Left ventricle myocardium superior (tissue), 1 donor: ENCODE results near the gene SLC2A8. TPM values are rescaled to one million over a fixed set of nuclear protein-coding genes. Genes with fewer than 3 reads are reported as not detected.

ENCODE experiments used
- ATAC-seq: fragments of 200-7000 bp; cut with Tn5 transposase; one replicate; pipeline ENCODE4 v1.9.1; 2020; ENCODE audit warnings: mild to moderate bottlenecking, moderate library complexity
- DNase-seq: peaks from one replicate; pipeline ENCODE4 v3.0.0-alpha.2; 2020
- intact Hi-C: fragments of 100-400 bp; cut with micrococcal nuclease; formaldehyde crosslinking; loops from one replicate; pipeline ENCODE4 v1.11.0; 2022
- total RNA-seq: library from RNA; stranded (reverse); fragmentation: NEBNext Ultra II Directional; extraction: Animal tissue kit (Norgen Biotek cat#: 25700); gene quantifications from one replicate; pipeline ENCODE4 v1.2.1, GENCODE V29; 2021
- donor health status: DM: no; HTN: yes; CAD: no; lungs with severe emphysema.

Gene SLC2A8
- total RNA-seq, 1 donor from 2014 or later = 18.6 TPM

GRCh38 chr9:127370672-127371648 is 26.0 kb upstream of the SLC2A8 start:
- intact Hi-C loops = no loop called here
- ATAC-seq = peak; percentile 30
- DNase-seq = no peak

- no peak for DNase-seq
- ATAC-seq = no peak
- intact Hi-C loops = no loop called here
Measured at GRCh38 chr9:127380479-127380878, 16.5 kb upstream of the SLC2A8 start.

DNA sequence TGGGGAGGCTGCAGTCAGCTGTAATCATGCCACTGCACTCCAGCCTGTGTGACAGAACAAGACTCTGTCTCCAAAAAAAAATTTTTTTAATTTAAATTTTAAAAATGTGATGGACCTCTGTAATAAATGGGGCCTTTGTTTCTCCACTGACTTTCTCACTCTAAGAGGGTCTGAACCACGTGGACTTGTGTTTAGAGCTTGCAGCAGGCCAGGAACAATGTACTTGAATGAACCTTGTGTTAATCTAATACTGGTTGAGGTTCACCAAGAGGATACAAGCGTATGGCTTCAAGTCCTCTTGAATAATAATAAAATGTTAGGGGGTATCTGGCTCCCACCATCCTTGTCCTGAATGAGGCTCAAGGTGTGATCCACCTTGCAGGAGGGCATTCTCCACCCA is 14.4 kb upstream of the SLC2A8 start:
- intact Hi-C loops = no loop called here
- no peak for DNase-seq
- no peak for ATAC-seq

- DNase-seq = no peak
- ATAC-seq = no peak
- intact Hi-C loops = no loop called here
Measured at GRCh38 chr9:127384016-127384730, 12.8 kb upstream of the SLC2A8 start.

DNA sequence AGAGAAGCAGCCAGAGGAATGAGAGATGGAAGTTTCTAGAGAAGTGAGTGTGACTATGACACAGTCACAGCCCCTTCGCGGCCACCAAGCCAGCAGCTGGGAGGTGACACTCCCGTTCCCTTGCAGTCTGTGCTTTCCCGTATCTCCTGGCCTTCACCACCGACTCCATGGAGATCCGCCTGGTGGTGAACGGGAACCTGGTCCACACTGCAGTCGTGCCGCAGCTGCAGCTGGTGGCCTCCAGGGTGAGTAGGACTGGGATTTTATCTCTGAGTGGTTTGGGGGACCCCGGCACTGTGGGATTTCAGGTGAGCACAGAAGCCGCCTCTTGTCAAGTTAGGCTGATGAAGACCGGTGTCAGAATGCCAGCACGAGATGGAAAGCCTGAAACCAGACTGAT is 12.1 kb upstream of the SLC2A8 start:
- intact Hi-C loops = no loop called here
- DNase-seq (no peak), ATAC-seq (no peak)

GRCh38 chr9:127386249-127386648 is 10.7 kb upstream of the SLC2A8 start:
- intact Hi-C loops = no loop called here
- ATAC-seq (no peak), DNase-seq (no peak)

GRCh38 chr9:127386981-127387380 is 10.0 kb upstream of the SLC2A8 start:
- intact Hi-C loops = no loop called here
- ATAC-seq = no peak
- no peak for DNase-seq

GRCh38 chr9:127388037-127388855 is 8.7 kb upstream of the SLC2A8 start:
- intact Hi-C loops = no loop called here
- DNase-seq = peak; percentile 49

GRCh38 chr9:127388856-127389238 is 8.1 kb upstream of the SLC2A8 start:
- DNase-seq (no peak), ATAC-seq (no peak)
- intact Hi-C loops = no loop called here

More at GRCh38 chr9:127388037-127388855, 8.7 kb upstream of the SLC2A8 start:
- ATAC-seq = peak; percentile 96

DNA sequence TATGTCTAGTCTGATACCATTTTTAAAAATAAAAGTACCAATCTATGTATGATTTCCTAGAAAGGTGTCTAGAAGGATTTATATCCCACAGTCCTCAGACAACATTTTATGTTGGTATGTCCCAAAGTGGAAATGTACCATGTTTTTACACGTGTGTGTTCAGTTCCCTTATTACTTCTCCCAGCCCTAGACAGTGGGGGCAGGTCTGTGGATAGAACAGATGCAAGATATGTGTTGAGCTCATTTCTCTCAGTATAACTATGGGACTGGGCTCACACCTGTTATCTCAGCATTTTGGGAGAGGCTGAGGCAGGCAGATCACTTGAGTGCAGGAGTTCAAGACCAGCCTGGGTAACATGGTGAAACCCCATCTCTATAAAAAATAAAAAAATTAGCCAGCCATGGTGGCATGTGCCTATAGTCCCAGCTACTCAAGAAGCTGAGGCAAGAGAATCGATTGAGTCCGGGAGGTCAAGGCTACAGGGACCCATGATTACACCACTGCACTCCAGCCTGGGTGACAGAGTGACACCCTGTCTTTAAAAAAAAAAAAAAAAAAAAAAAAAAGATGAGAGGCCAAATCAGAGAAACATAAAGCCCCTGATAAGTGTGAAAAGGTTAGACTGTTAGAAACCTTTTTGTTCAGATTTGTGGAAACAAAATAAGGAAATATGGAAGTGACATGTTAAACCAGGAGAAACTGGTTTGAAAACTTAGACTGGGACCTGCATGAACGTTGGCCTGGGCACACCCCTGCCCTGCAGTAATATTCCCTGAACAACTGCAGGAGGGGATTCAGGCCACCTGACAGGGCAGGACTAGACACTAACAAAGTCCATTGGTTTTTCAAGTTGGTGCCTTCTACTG is 7.4 kb upstream of the SLC2A8 start:
- DNase-seq = no peak
- no peak for ATAC-seq
- intact Hi-C loops = no loop called here

DNA sequence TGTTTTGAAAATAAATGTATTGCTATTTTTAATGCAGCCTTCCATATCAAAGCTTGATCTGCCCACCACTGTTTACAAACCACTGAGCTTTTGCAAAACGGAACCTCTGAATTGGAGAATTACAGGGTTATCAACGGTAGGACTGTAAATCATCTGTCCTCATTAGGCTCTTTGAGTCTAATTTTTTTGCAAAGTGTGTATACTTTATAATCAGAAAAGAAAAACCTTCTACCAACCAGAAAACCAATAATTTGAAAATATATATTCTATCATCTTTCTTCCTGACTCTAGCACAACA is 6.8 kb upstream of the SLC2A8 start:
- intact Hi-C loops = no loop called here
- DNase-seq (no peak), ATAC-seq (no peak)

DNA sequence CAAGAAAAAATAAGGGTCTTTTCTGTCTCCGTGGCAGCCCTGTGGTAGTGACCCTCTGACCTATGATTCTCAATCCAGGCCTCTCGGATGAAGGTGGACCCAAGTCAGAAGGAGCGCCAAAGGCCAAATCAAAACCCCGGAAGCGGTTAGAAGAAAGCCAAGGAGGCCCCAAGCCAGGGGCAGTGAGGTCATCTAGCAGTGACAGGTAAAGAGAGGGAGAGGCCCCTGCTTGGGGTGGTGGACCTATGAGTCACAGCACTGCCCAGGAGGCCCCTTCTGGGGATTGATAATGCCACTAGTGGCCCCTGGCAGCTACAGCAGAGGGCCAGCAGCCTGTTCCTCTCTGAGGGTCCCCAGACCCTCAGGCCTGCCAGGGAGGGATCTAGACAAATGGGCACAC is 6.4 kb upstream of the SLC2A8 start:
- intact Hi-C loops = no loop called here
- DNase-seq (no peak), ATAC-seq (no peak)

GRCh38 chr9:127392166-127392565 is 4.8 kb upstream of the SLC2A8 start:
- no peak for DNase-seq
- no peak for ATAC-seq
- intact Hi-C loops = no loop called here

DNA sequence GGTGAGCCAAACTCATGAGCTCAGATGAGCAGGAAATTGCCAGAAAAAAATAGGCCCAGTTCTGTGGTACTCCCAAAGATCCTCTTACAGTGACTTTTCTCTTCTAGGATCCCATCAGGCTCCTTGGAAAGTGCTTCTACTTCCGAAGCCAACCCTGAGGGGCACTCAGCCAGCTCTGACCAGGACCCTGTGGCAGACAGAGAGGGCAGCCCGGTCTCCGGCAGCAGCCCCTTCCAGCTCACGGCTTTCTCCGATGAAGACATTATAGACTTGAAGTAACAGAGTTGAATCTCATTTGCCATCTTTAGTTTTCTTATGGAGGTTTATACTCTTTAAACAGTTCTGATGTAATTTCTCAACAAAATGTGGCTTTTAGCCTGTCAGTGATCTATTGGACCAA is 4.0 kb upstream of the SLC2A8 start:
- no peak for ATAC-seq
- intact Hi-C loops = no loop called here

GRCh38 chr9:127393645-127394044 is 3.3 kb upstream of the SLC2A8 start:
- intact Hi-C loops = no loop called here
- DNase-seq (no peak), ATAC-seq (no peak)

More for the DNA sequence above, 4.0 kb upstream of the SLC2A8 start:
- no peak for DNase-seq

GRCh38 chr9:127395497-127396252 is 1.3 kb upstream of the SLC2A8 start:
- intact Hi-C loops = no loop called here
- ATAC-seq (no peak), DNase-seq (no peak)

- intact Hi-C loops = no loop called here
Measured at GRCh38 chr9:127396253-127396807, 639 bp upstream of the SLC2A8 start.

More at GRCh38 chr9:127396253-127396807, 639 bp upstream of the SLC2A8 start:
- ATAC-seq (no peak), DNase-seq (no peak)
